ENCODE measurements around the gene GRID1. TPM values are rescaled to one million over a fixed set of nuclear protein-coding genes. Genes with fewer than 3 reads are reported as not detected.

GRID1 gene
- total and polyA plus RNA-seq, 10 of the 15 experiments (the other 5 are each of a cell fraction or from before 2014, with no cell fraction given) = 0.04 to 0.62 (median 0.08) TPM; not detected in 5

GRCh38 chr10:86199041-86199440 is 167.6 kb downstream of the GRID1 start:
- no peaks in the 10 kb centered on the region for H3K36me3 ChIP-seq (ENCODE audit: control insufficient read depth in 2 of 2, insufficient read depth in 2 of 2, low read length in 1 of 2)
- H3K9ac ChIP-seq (ENCODE audit: control insufficient read depth, insufficient read depth, low read length) = no peak overlapping the region
- no peaks in the 10 kb centered on the region for H3K9me3 ChIP-seq (replicated peaks; ENCODE audit: control insufficient read depth, insufficient read depth, low read length)
- H3K4me1 ChIP-seq (ENCODE audit: control insufficient read depth, insufficient read depth, low read length) = no peaks in the 10 kb centered on the region
- peaks cover 0 to 4% of the 10 kb centered on the region in 2 experiments; a peak in 2 of 4 replicates for H3K27me3 ChIP-seq (replicated peaks in 1 of 2; ENCODE audit: control insufficient read depth in 2 of 2, insufficient read depth in 2 of 2, low read length in 1 of 2)
- RAD21 ChIA-PET (ENCODE audit: unreplicated experiment) = no interaction called here
- no peak for DNase-seq (ENCODE audit: low read depth, low spot score)
- SMC1A ChIA-PET (ENCODE audit: uncharacterized antibody, unreplicated experiment) = interaction anchor here (1.0 kb wide), 1 partner anchor 12 kb away, joined by 3 read pairs; no protein-coding TSS in a partner anchor
- intact Hi-C loops (cut with micrococcal nuclease; ENCODE audit: unreplicated experiment) (no loop called here), in situ Hi-C loops (cut with MboI) (no loop called here)
- POLR2A ChIA-PET = no interaction called here
- FAIRE-seq = no peak
- no peak overlapping the region for H3K4me3 ChIP-seq
- TF ChIP-seq RCOR1 (conservative IDR thresholded peaks at IDR 0.05; ENCODE audit: low read depth, low read length) (no peak), NR2F1 (conservative IDR thresholded peaks at IDR 0.05) (no peak), ZBED1 (IDR thresholded peaks at IDR 0.05; ENCODE audit: borderline replicate concordance) (no peak), SP1 (IDR thresholded peaks at IDR 0.05; ENCODE audit: low read depth, low read length) (no peak), HDAC2 (IDR thresholded peaks at IDR 0.05) (no peak), ATF7 (IDR thresholded peaks at IDR 0.05; ENCODE audit: low read depth) (no peak), STAT1 (conservative IDR thresholded peaks at IDR 0.05) (no peak), EGR1 (IDR thresholded peaks at IDR 0.05; ENCODE audit: borderline replicate concordance in 1 of 2, low read depth in 2 of 2, low read length in 2 of 2) (no peak), CHD2 (IDR thresholded peaks at IDR 0.05; ENCODE audit: borderline replicate concordance, low read depth, low read length) (no peak), PAX8 (IDR thresholded peaks at IDR 0.05) (no peak), MLLT1 (IDR thresholded peaks at IDR 0.05) (no peak), GABPA (IDR thresholded peaks at IDR 0.05; ENCODE audit: low read depth) (no peak), SREBF1 (IDR thresholded peaks at IDR 0.05; ENCODE audit: low read length) (no peak), SIN3A (IDR thresholded peaks at IDR 0.05; ENCODE audit: low read depth, low read length) (no peak), SUPT20H (IDR thresholded peaks at IDR 0.05; ENCODE audit: borderline replicate concordance, control insufficient read depth, low read depth, low read length) (no peak), EP300 (IDR thresholded peaks at IDR 0.05; ENCODE audit: borderline replicate concordance in 1 of 2, control insufficient read depth in 1 of 2, low read depth in 2 of 2, low read length in 2 of 2) (no peak), SUZ12 (IDR thresholded peaks at IDR 0.05; ENCODE audit: unreplicated experiment) (no peak)
- TF ChIP-seq, protein P1, sequence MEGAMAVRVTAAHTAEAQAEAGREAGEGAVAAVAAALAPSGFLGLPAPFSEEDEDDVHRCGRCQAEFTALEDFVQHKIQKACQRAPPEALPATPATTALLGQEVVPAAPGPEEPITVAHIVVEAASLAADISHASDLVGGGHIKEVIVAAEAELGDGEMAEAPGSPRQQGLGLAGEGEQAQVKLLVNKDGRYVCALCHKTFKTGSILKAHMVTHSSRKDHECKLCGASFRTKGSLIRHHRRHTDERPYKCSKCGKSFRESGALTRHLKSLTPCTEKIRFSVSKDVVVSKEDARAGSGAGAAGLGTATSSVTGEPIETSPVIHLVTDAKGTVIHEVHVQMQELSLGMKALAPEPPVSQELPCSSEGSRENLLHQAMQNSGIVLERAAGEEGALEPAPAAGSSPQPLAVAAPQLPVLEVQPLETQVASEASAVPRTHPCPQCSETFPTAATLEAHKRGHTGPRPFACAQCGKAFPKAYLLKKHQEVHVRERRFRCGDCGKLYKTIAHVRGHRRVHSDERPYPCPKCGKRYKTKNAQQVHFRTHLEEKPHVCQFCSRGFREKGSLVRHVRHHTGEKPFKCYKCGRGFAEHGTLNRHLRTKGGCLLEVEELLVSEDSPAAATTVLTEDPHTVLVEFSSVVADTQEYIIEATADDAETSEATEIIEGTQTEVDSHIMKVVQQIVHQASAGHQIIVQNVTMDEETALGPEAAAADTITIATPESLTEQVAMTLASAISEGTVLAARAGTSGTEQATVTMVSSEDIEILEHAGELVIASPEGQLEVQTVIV (IDR thresholded peaks at IDR 0.05; ENCODE audit: borderline replicate concordance, partially characterized antibody) = no peak
- no peak overlapping the region for H2AFZ ChIP-seq (ENCODE audit: control insufficient read depth, low read depth, low read length)
- H3K4me2 ChIP-seq (ENCODE audit: control insufficient read depth, insufficient read depth) = no peak overlapping the region
- H3K27ac ChIP-seq (ENCODE audit: control insufficient read depth, insufficient read depth) = no peak overlapping the region
- CTCF ChIA-PET = no interaction called here
- H3K79me2 ChIP-seq (ENCODE audit: control insufficient read depth, insufficient read depth, low read length) = no peaks in the 10 kb centered on the region
- no peak for ATAC-seq
- no peaks in the 10 kb centered on the region for H4K20me1 ChIP-seq (ENCODE audit: control insufficient read depth, insufficient read depth)
- 0% methylated on average over 1 of the region's 1 CpG for WGBS (ENCODE audit: insufficient coverage, insufficient replicate concordance, low lambda C conversion rate, missing lambda C conversion rate)
- BruUV-seq (replicated peaks) = no TSS peak
